Fibroblast of skin of left quadriceps (primary cell): ENCODE results near the gene GADD45A.

Source experiments
- DNase-seq, 2 experiments: peaks; one replicate each; pipeline ENCODE4 v3.0.0-alpha.2; 2013; ENCODE audit warnings: low read depth in 2 of 2

GADD45A gene

DNA sequence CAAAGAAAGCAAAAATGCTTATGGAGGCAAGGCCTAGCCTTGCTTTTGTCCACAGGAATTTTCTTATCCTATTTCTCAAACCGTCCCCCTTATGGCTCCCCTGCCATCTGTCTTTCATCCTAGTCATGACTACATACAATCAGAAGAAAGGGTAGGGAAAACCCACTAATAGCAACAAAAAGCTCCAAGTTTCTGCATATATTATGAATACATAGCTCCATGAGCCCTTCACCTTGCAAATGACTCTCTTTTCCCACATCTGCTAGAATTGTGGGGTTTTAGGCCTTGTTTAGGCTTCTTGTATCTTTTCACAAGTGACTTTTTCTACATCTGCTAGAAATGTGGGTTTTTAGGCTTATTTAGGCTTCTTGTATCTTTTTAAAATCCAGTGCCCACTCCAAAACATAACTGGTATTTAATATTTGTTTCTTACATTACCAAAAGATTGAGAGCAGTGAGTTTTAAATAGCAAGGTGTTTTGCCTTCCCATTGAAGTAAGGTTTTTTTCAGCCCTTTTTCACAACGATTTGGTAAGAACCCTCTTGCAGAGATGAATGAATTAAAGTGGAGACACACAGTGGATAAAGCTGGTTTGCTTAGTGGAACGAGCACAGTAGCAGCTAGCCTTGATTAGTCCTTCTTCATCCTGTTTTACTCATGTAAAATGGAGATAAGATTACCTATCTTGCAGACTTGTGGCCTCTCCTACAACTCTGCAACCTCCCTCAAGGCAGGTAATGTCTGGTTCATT, 4.4 kb downstream of the GADD45A start:
- DNase-seq, result no peak

DNA sequence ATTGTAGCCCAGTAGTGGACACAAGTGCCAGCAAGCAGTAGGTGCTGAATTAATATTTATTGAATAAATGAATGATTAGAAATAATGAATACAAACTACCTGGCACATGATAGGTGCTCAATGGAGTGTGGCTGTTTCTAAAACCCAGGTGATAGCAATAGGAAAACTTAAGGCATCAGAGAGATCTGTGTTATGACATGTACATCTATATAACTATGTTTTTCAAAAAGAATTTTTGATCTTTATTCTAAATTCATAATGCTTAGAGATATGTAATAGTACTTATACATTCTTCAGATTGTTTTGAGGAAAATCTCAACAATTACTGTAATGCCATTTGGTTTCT, 5.0 kb downstream of the GADD45A start:
- no peak for DNase-seq

DNA sequence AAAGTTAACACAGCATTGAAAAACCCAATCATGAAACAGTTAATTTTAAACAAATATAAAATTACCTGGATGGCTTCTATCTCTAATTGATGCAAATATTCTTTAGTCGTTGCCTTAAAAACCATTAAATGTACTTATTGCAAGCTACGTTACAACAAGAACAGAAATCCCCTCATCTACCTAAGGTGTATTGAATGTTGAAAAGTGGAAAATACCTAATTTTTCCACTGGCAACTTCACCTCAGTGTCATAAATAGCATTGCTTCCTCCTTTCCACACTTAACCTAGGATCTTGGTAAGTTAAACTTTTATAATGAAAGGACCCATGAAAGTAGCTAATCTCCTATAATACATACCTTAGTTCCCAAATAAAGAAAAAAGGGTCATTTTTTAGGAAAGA, 5.4 kb downstream of the GADD45A start:
- no peak for DNase-seq

DNA sequence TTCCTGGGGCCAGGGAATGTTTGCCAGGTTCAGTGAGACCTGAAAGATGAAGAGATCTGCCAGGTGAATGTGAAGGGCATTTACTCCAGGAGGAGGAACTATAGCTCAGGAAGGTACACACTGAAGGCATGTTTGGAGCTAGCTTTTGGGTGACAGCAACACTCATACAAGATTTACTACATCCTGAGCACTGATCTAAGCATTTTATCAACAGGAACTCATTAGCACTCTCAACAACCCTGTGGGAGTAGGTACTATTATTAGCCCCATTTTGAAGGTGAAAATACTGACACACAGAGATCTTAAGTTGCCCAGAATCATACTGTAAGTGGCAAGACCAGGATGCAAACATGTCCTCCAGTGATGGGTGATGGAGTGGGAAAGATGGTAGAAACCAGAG, 6.7 kb downstream of the GADD45A start:
- no peak for DNase-seq

DNA sequence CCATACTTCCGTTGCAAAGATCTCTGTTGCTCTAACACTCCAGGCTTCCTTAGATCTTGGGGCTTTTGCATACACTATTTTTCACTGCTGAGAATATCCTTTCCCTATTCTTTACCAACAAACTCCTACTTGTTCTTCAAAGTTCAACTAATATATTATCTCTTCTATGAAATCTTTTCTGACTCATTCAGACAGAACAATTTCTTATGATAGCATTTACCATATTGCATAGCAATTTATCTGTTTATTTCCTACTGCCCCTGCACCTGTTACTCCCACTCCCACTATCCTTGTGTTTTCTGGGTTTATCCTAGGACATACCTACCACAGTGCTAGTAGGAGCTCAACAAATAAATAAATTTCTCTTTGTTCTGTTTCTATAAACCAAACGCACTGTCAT, 11.0 kb downstream of the GADD45A start:
- DNase-seq, result no peak

DNA sequence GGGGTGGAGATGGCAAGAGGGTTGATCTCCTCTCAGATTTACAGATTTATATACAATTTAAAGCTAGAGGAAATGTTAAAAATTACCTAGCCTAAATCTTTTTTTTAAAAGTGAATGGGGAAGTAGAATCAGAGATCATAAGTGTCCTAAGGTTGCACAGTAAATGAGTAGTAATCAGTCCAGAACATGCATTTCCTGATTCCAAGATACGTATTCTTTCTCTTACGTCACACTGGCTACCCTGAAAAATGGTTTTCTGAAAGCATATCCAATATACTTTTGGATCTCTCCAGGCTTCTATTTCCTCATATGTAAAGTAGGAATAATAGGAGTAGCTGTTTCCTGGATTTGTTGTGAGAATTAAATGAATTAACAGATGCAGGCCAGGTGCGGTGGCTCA, 11.7 kb downstream of the GADD45A start:
- DNase-seq, result no peak

DNA sequence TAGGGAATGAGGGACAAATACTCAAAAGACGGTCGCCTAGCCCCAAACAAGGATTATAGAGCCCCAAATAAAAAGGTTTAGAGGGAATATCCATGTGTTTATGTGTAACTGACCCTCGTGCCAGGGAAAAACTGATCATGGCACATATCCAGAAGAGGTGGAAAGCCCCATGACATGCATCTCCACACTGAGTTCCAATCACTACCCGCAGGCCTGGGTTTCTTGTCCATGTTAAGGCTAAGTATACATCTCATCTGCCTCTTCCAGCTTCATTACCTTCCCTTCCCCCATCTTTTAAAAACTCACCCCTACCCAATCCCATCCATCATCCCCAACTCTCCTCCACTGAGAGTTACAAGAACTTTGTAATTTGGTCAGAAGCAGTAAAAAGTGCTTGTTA, 15.2 kb downstream of the GADD45A start:
- no peak for DNase-seq

DNA sequence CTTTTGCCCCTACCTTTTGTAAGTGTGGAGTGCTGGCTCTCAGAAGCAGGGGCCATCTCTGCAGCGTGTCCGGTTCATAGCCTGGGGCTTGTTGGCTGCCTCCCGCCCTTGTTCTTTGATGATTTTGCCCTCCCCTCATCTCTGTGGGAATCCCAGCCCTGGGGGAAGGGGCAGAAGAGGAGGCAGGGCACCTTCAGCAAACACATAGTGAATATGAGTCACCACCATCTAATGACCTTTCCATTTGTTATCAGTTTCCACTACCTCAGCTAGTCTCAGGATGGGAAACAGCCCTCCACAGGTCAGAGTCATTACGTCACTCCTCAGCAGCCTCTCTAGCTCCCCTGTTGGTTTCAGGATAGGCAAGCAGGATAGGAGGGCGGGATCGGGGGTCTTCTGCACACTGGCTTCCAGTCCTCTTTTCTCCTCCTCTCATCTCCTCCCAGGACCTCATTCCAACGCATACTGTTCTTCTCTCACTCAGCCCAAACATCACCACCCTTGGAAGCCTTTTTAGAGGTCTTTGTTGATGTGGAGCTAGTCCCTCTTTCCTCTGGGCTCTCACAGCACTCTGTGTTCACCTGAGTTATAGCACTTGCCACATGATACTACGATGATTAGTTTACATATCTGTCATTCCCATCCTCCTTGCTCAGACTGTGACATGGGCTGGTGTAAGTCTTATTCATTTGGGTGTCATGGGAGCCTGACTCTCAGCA, 15.8 kb downstream of the GADD45A start:
- no peak for DNase-seq

DNA sequence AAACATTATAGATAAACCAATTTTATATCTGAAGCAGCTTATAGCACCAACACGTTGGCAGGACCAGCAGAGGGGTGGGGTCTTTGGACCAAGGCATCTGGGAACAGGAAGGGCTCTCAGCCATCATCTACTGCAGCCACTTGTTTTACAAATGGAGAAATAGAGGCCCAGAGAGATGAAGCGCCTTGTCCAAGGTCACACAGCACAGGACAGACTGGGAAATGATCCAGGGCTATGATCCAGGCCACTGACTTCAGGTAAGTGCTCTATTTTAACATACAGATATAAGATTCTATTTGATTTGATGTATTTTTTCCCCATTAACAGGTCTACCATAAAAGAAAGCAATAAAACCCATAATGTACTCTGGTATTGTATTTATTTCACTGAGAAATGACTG, 16.9 kb downstream of the GADD45A start:
- DNase-seq, result no peak

DNA sequence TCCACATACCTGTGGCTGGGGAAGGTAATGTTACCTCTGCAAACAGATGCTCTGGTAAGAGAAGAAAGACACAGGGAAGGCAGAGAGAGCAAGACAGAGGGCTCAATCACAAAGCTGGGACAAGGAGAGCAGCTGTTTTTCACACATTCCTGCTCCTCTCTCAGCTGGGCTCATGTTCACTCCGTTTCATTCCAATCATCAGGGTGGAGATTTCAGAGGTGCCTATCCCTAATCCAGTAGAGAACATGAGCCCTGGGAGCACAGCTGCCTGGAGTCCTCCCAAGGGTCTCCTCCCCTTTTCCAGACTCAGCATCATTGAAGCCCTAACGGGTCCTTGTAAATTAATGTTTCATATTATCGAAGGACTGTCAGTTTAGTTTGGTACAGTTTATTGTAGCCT, 19.4 kb downstream of the GADD45A start:
- DNase-seq, result no peak

DNA sequence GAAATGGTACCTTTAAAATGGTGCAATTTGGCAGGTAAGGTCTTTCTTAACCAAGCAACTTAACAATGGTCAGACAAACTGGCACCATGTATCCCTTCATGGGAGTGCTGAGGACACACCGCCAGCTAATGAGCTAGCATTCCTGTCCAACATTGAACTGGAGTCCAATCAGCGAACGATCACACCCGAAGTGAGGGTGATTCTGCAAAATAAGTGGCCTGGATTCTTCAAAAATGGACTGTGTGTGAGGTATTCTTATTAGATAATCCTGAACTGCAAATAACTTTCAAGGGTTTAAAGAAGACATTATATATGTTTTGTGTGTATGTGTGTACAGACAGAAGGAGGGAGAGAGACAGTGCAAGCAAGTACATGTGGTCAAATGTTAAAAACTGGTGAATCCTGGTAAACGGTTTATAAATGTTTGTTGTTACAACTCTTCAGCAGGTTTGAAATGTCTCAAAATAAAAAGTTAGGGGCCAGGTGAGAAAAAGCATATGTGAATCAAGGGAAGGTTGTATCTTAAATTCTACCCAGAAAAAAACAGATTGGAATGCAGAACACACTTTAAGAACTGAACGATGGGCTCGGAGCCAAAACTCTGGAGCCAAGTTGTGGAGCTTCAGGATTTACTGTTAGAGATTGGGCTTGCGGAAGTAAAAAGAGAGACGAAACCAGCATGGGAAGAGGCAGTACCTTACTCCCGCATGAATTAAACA, 20.9 kb downstream of the GADD45A start:
- DNase-seq, result no peak

DNA sequence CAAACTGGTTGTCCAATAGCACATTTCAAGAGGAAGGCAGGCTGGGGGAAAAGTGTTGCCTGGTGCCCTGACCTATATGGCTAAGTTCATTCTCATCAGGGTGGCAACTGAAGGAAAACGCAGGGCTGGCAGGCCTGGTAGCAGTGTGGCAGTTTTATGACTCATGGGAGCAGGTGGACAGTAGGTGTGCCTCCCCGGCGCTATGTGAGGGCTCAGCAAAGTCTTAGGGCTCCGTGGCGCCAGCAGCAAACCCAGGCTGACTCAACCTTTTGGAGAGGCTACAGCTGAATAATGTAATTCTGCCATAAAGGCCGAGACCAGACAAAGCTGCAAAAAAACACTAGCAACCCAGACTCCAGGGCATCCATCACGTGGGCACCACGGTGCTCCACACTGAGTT, 23.6 kb downstream of the GADD45A start:
- DNase-seq, result no peak

DNA sequence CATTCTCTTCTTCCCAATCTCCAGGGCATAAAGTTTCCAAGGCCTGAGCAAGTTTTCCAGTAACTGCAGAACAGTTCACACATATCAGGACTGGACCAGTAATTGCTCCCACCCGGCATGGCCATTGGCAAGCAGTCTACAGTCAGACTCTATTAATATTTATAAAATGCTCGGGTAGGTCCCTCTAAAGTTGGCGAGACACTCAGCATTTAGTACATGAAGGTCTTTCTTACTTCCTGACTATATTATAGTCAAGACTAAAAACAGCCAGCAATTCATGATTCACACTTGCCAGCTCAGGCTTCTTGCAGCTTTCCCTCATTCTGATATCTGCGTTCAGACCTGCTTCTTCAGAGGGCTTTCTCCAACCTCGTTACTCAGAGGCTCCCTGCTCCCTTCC, 25.4 kb downstream of the GADD45A start:
- no peak for DNase-seq

DNA sequence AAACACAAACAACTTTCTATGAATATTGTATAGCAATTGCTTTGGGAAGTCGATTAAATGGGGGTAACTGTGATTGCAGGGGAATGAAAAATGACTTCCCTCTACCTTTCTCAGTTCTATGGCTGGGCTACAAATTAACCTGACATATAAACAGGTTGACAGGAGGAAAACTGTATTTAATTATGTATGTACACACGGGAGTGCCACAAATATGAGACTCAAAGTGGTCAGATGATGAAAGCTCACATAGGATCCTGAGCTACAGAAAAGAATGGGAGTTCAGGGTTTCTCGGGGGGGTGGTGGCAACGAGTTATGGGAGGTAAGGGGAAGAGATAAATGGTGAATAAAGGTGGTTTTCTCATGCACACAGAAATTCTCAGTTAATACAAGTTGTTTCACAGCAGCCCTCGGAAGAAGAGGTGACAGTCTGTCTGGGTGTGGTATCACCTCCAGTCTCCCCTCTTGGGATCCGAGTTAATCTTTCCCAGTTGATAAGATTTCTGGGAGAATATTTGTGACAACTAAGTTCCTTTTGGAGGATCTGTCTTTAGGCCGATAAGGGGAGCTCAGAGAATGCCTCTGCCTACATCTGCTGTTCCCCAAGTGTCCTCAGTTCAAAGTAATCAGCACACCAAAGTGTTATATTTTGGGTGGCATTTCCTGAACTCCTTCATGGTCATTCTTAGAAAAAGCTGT, 26.3 kb downstream of the GADD45A start:
- no peak for DNase-seq

DNA sequence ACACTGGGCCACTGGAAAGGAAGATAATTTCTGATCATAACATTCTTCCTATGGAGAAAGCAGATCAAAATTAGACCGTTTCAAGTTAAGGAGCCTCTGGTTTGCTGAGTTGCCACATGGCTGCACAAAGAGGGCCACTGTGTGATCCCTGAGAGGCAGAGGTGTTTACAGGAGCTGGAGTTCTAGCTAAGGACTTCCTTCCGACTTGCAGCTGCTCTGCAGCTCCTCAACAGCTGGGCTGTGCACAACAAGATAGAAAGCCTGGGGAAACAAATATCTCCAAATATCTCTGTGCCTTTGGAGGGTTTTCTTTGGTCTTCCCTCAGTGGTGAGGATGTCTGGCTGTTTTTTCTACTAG, 26.8 kb downstream of the GADD45A start:
- DNase-seq, result no peak

DNA sequence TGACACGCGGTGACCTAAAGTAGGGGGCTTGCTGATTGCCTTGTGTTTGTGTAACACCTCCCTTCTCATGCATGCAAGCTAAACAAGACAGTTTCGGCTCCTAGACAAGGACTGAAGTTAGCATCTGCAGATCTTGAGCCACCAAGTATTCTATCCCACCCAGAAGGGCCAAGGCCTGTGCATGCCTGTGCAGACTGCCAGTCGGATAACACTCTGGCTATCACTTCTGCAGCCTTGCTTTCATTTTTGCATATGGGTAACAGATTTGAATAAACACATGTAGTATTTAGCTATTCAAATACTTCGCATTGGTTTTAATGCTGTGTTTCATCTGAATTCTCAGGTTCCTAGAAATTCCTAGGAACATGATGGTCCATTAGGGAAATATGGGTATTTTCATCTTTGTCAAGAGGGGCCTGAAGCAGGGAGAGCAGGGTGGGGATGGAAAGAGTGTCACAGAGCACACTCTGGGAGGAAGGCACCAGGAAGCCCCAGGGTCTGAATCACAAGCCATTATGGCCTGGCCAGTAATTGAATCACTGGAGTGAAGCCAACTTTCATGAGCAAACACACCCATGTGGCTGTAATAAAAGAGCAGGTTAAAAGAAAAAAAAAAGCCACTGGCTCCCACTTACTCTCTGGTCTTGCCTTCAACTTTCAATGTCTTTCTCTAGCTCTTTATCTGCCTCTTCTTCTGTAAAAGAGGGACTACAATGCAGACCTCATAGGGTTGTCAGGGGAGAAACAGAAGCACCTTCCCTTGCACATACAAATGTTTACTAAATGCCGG, 28.3 kb downstream of the GADD45A start:
- DNase-seq, result peak; percentile 61 to 64

DNA sequence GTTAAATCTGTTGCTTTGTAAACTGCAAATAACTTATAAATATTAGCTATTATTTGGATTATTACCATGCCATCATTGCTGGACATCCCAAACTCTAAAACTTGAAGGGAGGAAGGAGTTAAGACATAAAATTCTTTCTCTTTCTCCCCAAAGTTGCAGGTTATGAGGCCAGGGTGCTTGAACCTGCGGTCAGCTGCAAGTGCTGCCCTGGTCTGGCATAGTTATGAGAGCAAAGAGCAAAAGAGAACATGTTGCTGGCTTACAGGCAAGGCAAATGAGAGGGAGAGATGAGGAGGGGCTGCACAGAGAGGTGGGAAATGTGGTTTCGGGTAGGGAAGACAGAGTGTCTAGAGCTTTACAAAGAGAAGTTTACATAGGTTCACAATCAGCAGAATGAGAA, 30.8 kb downstream of the GADD45A start:
- no peak for DNase-seq

DNA sequence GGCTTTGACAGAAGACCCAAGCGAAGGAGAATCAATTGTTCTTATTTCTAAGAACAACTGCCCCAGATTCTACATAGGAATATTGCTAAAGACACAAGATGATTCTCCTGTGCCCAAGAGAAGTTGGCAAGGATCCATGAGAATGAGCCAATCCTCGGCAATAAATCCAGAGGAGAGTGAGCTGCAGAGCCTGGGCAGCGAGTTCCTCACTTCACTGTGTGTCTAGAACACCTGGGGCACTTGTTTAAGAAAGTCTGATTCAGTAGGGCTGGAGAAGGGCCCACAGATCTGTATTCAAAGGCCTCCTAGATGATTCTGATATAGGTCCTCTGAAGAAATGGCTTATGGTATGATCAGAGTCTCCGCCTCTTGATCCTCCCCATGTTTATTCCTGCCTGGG, 31.8 kb downstream of the GADD45A start:
- no peak for DNase-seq

DNA sequence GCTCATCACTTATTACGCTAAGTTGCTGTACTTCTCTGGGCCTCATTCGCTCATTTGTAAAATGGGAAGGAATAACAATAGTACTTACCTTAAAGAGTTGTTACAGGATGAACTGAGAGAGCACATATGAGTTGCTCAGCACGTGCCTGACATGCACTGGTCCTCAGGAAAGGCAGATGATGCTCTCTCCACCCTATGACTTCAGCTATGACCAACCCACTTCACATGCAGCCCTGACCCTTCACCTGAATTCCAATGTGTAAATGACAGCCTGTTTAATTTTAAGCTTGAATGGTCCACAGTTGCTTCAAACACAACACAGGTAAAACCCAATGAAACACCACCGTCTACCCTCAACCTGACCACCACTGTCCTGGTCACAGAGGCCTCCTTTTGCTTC, 32.9 kb downstream of the GADD45A start:
- no peak for DNase-seq

DNA sequence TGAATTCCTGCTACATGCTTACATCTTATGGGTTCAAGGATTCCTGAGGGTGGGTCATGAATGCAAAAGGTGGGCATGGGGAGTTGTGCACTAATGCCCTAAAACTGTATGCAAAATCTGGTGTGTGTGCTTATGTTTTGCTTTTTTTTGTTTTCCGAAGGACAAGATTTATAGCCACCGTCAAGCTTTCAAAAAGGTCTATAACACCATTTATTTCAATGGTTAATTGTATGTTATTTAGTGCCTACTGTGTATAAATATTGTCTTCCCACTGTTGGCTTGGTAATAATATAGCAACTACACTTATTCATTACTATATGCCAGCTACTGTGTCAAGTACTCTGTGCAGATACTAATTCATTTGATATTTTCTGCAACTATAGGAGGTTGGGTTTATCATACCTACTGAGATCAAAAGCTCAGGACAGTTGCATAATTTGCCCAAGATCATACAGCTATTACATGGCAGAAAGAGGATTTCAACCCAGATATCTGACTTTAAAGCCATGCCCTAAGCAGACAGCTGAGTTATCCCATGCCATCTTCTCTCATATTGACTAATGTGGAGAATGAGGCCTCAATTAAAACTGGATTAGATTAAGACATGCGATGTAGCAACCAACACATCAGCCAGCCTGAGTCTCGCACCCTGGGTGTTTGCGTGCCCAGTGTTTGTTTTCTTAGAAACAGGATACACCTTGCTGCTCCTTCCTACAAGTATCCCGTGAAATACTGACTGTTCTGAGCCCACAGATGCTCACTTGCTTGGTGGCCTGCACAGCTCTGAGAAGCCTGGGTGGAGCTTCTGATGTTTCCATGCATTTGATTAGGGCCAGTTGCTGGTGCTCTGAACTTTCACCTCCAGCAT, 34.6 kb downstream of the GADD45A start:
- no peak for DNase-seq

DNA sequence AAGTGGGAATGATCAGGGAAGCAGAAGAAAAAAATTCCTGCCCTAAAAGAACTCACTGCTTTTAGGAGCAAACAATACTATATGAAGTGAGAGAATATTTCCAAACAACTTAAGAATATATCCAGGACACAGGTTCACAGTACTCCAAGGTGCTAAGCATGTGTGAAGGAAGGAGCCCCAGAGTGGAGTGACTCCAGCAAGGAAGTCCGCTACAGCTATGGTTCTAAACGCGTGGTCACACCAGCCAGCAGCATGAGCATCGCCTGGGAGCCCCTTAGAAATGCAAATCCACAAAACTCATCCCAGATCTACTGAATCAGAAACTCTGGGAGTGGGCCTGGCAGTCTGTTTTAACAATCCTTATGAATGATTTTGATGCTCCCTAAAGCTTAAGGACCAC, 36.1 kb downstream of the GADD45A start:
- no peak for DNase-seq
